ENCODE results near the gene TBX1.

Gene TBX1

GRCh38 chr22:19785461-19786263 lies 25.1 kb downstream of the TBX1 start:
- DNase-seq (ENCODE audit: low read depth): no peak
- TF ChIP-seq MYC (IDR thresholded peaks at IDR 0.05; ENCODE audit: low read depth, low read length): no peak
- no peak for TF ChIP-seq POLR2A (IDR thresholded peaks at IDR 0.05; ENCODE audit: extremely low read depth, insufficient read length)
- TF ChIP-seq MAX (IDR thresholded peaks at IDR 0.05; ENCODE audit: low read depth, low read length): no peak
- TF ChIP-seq, protein P1, sequence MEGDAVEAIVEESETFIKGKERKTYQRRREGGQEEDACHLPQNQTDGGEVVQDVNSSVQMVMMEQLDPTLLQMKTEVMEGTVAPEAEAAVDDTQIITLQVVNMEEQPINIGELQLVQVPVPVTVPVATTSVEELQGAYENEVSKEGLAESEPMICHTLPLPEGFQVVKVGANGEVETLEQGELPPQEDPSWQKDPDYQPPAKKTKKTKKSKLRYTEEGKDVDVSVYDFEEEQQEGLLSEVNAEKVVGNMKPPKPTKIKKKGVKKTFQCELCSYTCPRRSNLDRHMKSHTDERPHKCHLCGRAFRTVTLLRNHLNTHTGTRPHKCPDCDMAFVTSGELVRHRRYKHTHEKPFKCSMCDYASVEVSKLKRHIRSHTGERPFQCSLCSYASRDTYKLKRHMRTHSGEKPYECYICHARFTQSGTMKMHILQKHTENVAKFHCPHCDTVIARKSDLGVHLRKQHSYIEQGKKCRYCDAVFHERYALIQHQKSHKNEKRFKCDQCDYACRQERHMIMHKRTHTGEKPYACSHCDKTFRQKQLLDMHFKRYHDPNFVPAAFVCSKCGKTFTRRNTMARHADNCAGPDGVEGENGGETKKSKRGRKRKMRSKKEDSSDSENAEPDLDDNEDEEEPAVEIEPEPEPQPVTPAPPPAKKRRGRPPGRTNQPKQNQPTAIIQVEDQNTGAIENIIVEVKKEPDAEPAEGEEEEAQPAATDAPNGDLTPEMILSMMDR (IDR thresholded peaks at IDR 0.05; ENCODE audit: low read depth, low read length): no peak
- no peak overlapping the region for H3K4me3 ChIP-seq (ENCODE audit: low read depth, low read length)

DNA sequence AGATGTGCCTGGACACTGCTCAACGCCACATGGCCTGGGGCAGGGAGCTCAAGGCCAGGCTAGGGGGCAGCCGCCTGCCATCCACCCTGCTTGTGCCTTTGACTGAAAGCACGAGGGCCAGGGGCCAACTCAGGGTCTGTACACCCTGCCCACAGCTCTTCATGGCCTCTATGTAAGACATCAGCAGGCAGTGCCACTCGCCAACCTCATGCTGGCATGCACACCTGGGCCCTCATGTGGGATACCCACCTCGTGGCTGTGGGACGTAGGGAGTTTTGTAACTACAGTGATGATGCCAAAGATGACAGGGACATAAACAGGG lies 25.6 kb downstream of the TBX1 start:
- no peak for DNase-seq (ENCODE audit: low read depth)
- TF ChIP-seq MAX (IDR thresholded peaks at IDR 0.05; ENCODE audit: low read depth, low read length) (no peak), POLR2A (IDR thresholded peaks at IDR 0.05; ENCODE audit: extremely low read depth, insufficient read length) (no peak), MYC (IDR thresholded peaks at IDR 0.05; ENCODE audit: low read depth, low read length) (no peak)
- TF ChIP-seq, protein P1 (IDR thresholded peaks at IDR 0.05; ENCODE audit: low read depth, low read length): no peak
- no peak overlapping the region for H3K4me3 ChIP-seq (ENCODE audit: low read depth, low read length)

GRCh38 chr22:19786959-19787848 lies 26.6 kb downstream of the TBX1 start:
- TF ChIP-seq MYC (IDR thresholded peaks at IDR 0.05; ENCODE audit: low read depth, low read length): no peak
- no peak for TF ChIP-seq POLR2A (IDR thresholded peaks at IDR 0.05; ENCODE audit: extremely low read depth, insufficient read length)
- TF ChIP-seq, protein P1 (IDR thresholded peaks at IDR 0.05; ENCODE audit: low read depth, low read length): no peak
- TF ChIP-seq MAX (IDR thresholded peaks at IDR 0.05; ENCODE audit: low read depth, low read length): no peak
- no peak for DNase-seq (ENCODE audit: low read depth)
- no peak overlapping the region for H3K4me3 ChIP-seq (ENCODE audit: low read depth, low read length)

- no peak overlapping the region for H3K4me3 ChIP-seq (ENCODE audit: low read depth, low read length)
- TF ChIP-seq MYC (IDR thresholded peaks at IDR 0.05; ENCODE audit: low read depth, low read length) (no peak), MAX (IDR thresholded peaks at IDR 0.05; ENCODE audit: low read depth, low read length) (no peak), POLR2A (IDR thresholded peaks at IDR 0.05; ENCODE audit: extremely low read depth, insufficient read length) (no peak)
- TF ChIP-seq, protein P1 (IDR thresholded peaks at IDR 0.05; ENCODE audit: low read depth, low read length): no peak
- no peak for DNase-seq (ENCODE audit: low read depth)
Observed at GRCh38 chr22:19787849-19788141, 27.2 kb downstream of the TBX1 start.

GRCh38 chr22:19788661-19789225 lies 28.2 kb downstream of the TBX1 start:
- TF ChIP-seq POLR2A (IDR thresholded peaks at IDR 0.05; ENCODE audit: extremely low read depth, insufficient read length) (no peak), MAX (IDR thresholded peaks at IDR 0.05; ENCODE audit: low read depth, low read length) (no peak), MYC (IDR thresholded peaks at IDR 0.05; ENCODE audit: low read depth, low read length) (no peak)
- no peak for DNase-seq (ENCODE audit: low read depth)
- no peak overlapping the region for H3K4me3 ChIP-seq (ENCODE audit: low read depth, low read length)

Measured in NB4 (cell line).